Cardiac muscle cell (in vitro differentiated cells and primary cell): ENCODE results near the gene MXI1. TPM values are rescaled to one million over a fixed set of nuclear protein-coding genes. Genes with fewer than 3 reads are reported as not detected.
A peak's percentile ranks its signal among the peaks of the same experiment; 100 is the strongest.

Experiments
- DNase-seq, 2 donors: peaks; one replicate each; pipeline versions ENCODE4 v3.0.0 to v3.0.0-alpha.2; 2010 to 2017; ENCODE audit warnings: low read depth in 1 of 2, low spot score in 1 of 2
- H3K27ac ChIP-seq: fragments of 200-600 bp; sonication (generic); 2 replicates; pipeline ENCODE4 v1.5.1; 2016
- H3K27me3 ChIP-seq: fragments of 200-600 bp; sonication (generic); 2 replicates; pipeline ENCODE4 v1.6.0; 2016; ENCODE audit warnings: control low read depth
- H3K36me3 ChIP-seq: fragments of 200-600 bp; sonication (generic); 2 replicates; pipeline ENCODE4 v1.5.1; 2016; ENCODE audit warnings: control low read depth
- H3K4me1 ChIP-seq: fragments of 200-600 bp; sonication (generic); 2 replicates; pipeline ENCODE4 v1.8.1; 2017; ENCODE audit warnings: low read depth, mild to moderate bottlenecking, mixed run types
- H3K4me3 ChIP-seq: fragments of 200-600 bp; sonication (generic); 2 replicates; pipeline ENCODE4 v1.5.1; 2016; ENCODE audit warnings: mild to moderate bottlenecking
- H3K9me3 ChIP-seq: fragments of 200-600 bp; sonication (generic); 2 replicates; pipeline ENCODE4 v1.5.1; 2017; ENCODE audit warnings: low read depth, mild to moderate bottlenecking, control low read depth
- CTCF ChIP-seq: IDR thresholded peaks from 2 replicates; pipeline ENCODE4 v1.5.1; 2012; ENCODE audit warnings: low read depth, mild to moderate bottlenecking, low read length
- polyA plus RNA-seq: library from polyadenylated mRNA; unstranded; fragments of >200 nt; fragmentation: Nextera tagmentation; extraction: Ambion mirVana; gene quantifications from 2 replicates; pipeline ENCODE4 v1.2.1, GENCODE V29; 2016
- total RNA-seq: library from RNA; depleted of rRNA; stranded (reverse); fragments of >200 nt; gene quantifications from 2 replicates; pipeline ENCODE4 v1.2.3, GENCODE V29; 2016

The MXI1 gene
- total and polyA plus RNA-seq, 2 experiments from 2014 or later, result 55.0 to 68.4 TPM

- TF ChIP-seq CTCF, result no peak
- Histone ChIP-seq H3K36me3 (no peaks in the 10 kb centered on the region), H3K4me1 (peaks cover 14% of the 10 kb centered on the region), H3K27me3 (no peaks in the 10 kb centered on the region), H3K4me3 (no peak overlapping the region), H3K27ac (no peak overlapping the region), H3K9me3 (no peaks in the 10 kb centered on the region)
- DNase-seq, result no peak
These were observed 126.8 kb downstream of the MXI1 start for GRCh38 chr10:110334061-110334656.

DNA sequence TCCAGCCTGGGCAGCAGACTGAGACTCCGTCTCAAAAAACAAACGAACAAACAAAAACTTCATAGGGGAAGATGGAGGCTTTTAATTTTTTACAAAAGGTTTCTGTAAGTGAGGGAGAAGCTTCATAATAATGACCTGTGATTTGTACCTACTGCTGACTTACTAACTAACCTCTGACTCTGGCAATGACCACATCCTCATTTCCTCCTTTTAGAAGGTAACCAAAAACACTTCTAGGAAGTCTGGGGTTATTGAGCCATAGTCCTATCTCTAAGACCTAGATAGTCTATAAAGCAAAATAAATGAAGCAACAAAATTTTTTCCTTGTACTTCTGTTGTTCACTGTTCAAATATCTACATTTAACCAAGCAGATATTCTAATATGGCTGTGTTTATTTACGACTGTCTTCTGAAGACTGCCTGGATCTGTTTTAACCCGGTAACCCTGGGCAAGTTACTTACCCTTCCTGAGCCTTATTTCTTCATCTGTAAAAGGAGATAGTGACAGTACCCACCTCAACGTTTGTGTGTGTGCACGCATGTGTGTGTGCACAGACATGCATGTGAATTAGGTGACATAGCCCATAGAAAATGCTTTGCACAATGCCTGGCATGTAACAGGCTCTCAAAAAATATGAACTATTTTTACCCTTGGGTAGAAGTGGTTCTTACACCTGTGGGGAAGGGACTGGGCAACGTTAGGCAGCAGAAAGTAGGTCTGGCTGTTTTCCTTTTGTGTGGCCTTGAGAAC is 128.1 kb downstream of the MXI1 start:
- Histone ChIP-seq H3K4me1 (peaks cover 14% of the 10 kb centered on the region), H3K27ac (peak overlapping the region; percentile 22), H3K4me3 (no peak overlapping the region), H3K36me3 (no peaks in the 10 kb centered on the region), H3K27me3 (no peaks in the 10 kb centered on the region), H3K9me3 (no peaks in the 10 kb centered on the region)
- DNase-seq, result no peak
- no peak for TF ChIP-seq CTCF

GRCh38 chr10:110336111-110336721 is 128.8 kb downstream of the MXI1 start:
- Histone ChIP-seq H3K36me3 (no peaks in the 10 kb centered on the region), H3K27me3 (no peaks in the 10 kb centered on the region), H3K27ac (peak overlapping the region; percentile 22), H3K9me3 (no peaks in the 10 kb centered on the region), H3K4me1 (peaks cover 14% of the 10 kb centered on the region), H3K4me3 (no peak overlapping the region)
- peak; percentile 20 for TF ChIP-seq CTCF
- DNase-seq, result peak; percentile 49 to 96

Other genes with a start within 250 kb of the MXI1 start
- 114 and 168 TPM in 2 replicates for gene ADD3, start 199.6 kb upstream of the MXI1 start, total RNA-seq
- 96.9 and 164 TPM in 2 replicates for gene ADD3, start 199.6 kb upstream of the MXI1 start, polyA plus RNA-seq
- 12.4 and 13.5 TPM in 2 replicates for gene SMNDC1, start 97.3 kb downstream of the MXI1 start, total RNA-seq
- 24.9 and 29.7 TPM in 2 replicates for gene SMNDC1, start 97.3 kb downstream of the MXI1 start, polyA plus RNA-seq